H1 (cell line): ENCODE data around the gene FBN1. TPM values are rescaled to one million over a fixed set of nuclear protein-coding genes. Genes with fewer than 3 reads are reported as not detected.

ENCODE experiments used
- CTCF ChIA-PET: fragments of 300-600 bp; sonication (Branson Sonifier 250); formaldehyde crosslinking; loops from one replicate; lab custom pipeline; 2021; ENCODE audit not compliant: partially characterized antibody; lab: Charles Lee
- POLR2A ChIA-PET: fragments of 300-600 bp; sonication (Branson Sonifier 250); formaldehyde crosslinking; loops from one replicate; lab custom pipeline; 2021; ENCODE audit warnings: inconsistent platforms; ENCODE audit not compliant: partially characterized antibody; lab: Charles Lee
- DNase-seq, 2 experiments: peaks; one replicate each; pipeline versions ENCODE4 v3.0.0 to v3.0.0-alpha.2; 2010 to 2022; ENCODE audit warnings: low spot score in 2 of 2, low read depth in 1 of 2, mixed read lengths in 1 of 2
- FAIRE-seq: peaks from 2 replicates; lab custom pipeline; 2011; peaks lifted over from hg19 to GRCh38; lab: Jason Lieb, UNC
- H2AFZ ChIP-seq: 2 replicates; pipeline ENCODE4 v1.8.1; 2012; ENCODE audit warnings: low read length, inconsistent platforms
- H2AK5ac ChIP-seq: 2 replicates; pipeline ENCODE4 v1.6.1; 2013; ENCODE audit warnings: low read depth, low read length
- H2BK120ac ChIP-seq: replicated peaks from 2 replicates; pipeline ENCODE3; 2013; ENCODE audit warnings: low read depth, low read length, inconsistent platforms
- H2BK12ac ChIP-seq: 2 replicates; pipeline ENCODE4 v1.6.1; 2013; ENCODE audit warnings: low read depth, low read length
- H2BK15ac ChIP-seq: 2 replicates; pipeline ENCODE4 v1.6.1; 2013; ENCODE audit warnings: low read length
- H2BK20ac ChIP-seq: 2 replicates; pipeline ENCODE4 v1.6.1; 2013; ENCODE audit warnings: low read length
- H2BK5ac ChIP-seq: 2 replicates; pipeline ENCODE4 v1.6.1; 2013; ENCODE audit warnings: low read depth, low read length
- H3K14ac ChIP-seq: 2 replicates; pipeline ENCODE4 v1.6.1; 2013; ENCODE audit warnings: inconsistent platforms; ENCODE audit not compliant: insufficient read length
- H3K18ac ChIP-seq: 2 replicates; pipeline ENCODE4 v1.6.1; 2013; ENCODE audit warnings: low read length; ENCODE audit errors: extremely low read depth
- H3K23ac ChIP-seq: 2 replicates; pipeline ENCODE4 v1.6.1; 2013; ENCODE audit warnings: inconsistent platforms; ENCODE audit not compliant: insufficient read length
- H3K23me2 ChIP-seq: 2 replicates; pipeline ENCODE4 v1.6.1; 2013; ENCODE audit warnings: low read depth, low read length
- H3K27ac ChIP-seq: 2 replicates; pipeline ENCODE4 v1.6.1; 2011; ENCODE audit warnings: low read depth, low read length, inconsistent platforms
- H3K27me3 ChIP-seq, 4 experiments: replicated peaks in 1 of 4; 1 replicate in 1 of 4; 2 replicates in 3 of 4; pipeline versions ENCODE4 v1.6.1 to v1.8.1; 2011 to 2013; ENCODE audit warnings: low read length in 3 of 4, mild to moderate bottlenecking in 3 of 4, inconsistent platforms in 2 of 4, mixed read lengths in 2 of 4, moderate library complexity in 1 of 4; ENCODE audit not compliant: control insufficient read depth in 3 of 4, insufficient read depth in 3 of 4; ENCODE audit errors: extremely low read depth in 1 of 4
- H3K36me3 ChIP-seq, 4 experiments: 2 replicates each; pipeline versions ENCODE4 v1.6.1 to v1.8.1; 2011 to 2013; ENCODE audit warnings: mild to moderate bottlenecking in 4 of 4, low read length in 3 of 4, moderate library complexity in 2 of 4, control low read depth in 1 of 4, inconsistent platforms in 1 of 4; ENCODE audit not compliant: insufficient read depth in 4 of 4, control insufficient read depth in 2 of 4
- H3K4ac ChIP-seq: replicated peaks from 2 replicates; pipeline ENCODE3; 2013; ENCODE audit warnings: low read length, low read depth, mixed read lengths, inconsistent platforms; ENCODE audit not compliant: insufficient read length
- H3K4me1 ChIP-seq, 4 experiments: replicated peaks in 1 of 4; 1 replicate in 1 of 4; 2 replicates in 3 of 4; pipeline versions ENCODE4 v1.6.1 to v1.8.1; 2011 to 2013; ENCODE audit warnings: low read length in 3 of 4, inconsistent platforms in 2 of 4, mixed read lengths in 1 of 4; ENCODE audit not compliant: insufficient read depth in 4 of 4, control insufficient read depth in 3 of 4
- H3K4me2 ChIP-seq, 2 experiments: 2 replicates each; pipeline versions ENCODE4 v1.6.1 to v1.8.1; 2011 to 2013; ENCODE audit warnings: low read depth in 2 of 2, low read length in 2 of 2, control low read depth in 1 of 2, inconsistent platforms in 1 of 2, mild to moderate bottlenecking in 1 of 2; ENCODE audit not compliant: insufficient read depth in 1 of 2
- H3K4me3 ChIP-seq, 4 experiments: fragments of 200-600, 300-600 bp in 1 of 4; sonication (generic), shearing (Covaris generic), sonication (Bioruptor Twin) in 1 of 4; 2 replicates each; pipeline versions ENCODE4 v1.5.1 to v1.8.1; 2011 to 2016; ENCODE audit warnings: low read length in 4 of 4, low read depth in 3 of 4, control low read depth in 2 of 4, inconsistent platforms in 2 of 4, mild to moderate bottlenecking in 2 of 4, mixed read lengths in 1 of 4, moderate library complexity in 1 of 4; ENCODE audit not compliant: insufficient read depth in 2 of 4; ENCODE audit errors: extremely low read depth in 1 of 4
- H3K56ac ChIP-seq: replicated peaks from 2 replicates; pipeline ENCODE3; 2013; ENCODE audit warnings: low read depth, mild to moderate bottlenecking, mixed read lengths, low read length, inconsistent platforms; ENCODE audit not compliant: insufficient read length
- H3K79me1 ChIP-seq: 2 replicates; pipeline ENCODE4 v1.6.1; 2013; ENCODE audit warnings: low read depth, low read length, control low read depth
- H3K79me2 ChIP-seq, 2 experiments: 2 replicates each; pipeline versions ENCODE4 v1.6.1 to v1.8.1; 2012 to 2013; ENCODE audit warnings: low read length in 2 of 2, mild to moderate bottlenecking in 2 of 2, inconsistent platforms in 1 of 2; ENCODE audit not compliant: insufficient read depth in 2 of 2, control insufficient read depth in 1 of 2
- H3K9ac ChIP-seq, 4 experiments: replicated peaks in 1 of 4; 1 replicate in 1 of 4; 2 replicates in 3 of 4; pipeline versions ENCODE4 v1.6.1 to v1.8.1; 2011 to 2013; ENCODE audit warnings: low read depth in 3 of 4, low read length in 3 of 4, control low read depth in 2 of 4, mild to moderate bottlenecking in 2 of 4, moderate library complexity in 2 of 4, inconsistent platforms in 1 of 4; ENCODE audit errors: extremely low read depth in 1 of 4
- H3K9me3 ChIP-seq, 2 experiments: 2 replicates each; pipeline versions ENCODE4 v1.6.1 to v1.8.1; 2012 to 2013; ENCODE audit warnings: mild to moderate bottlenecking in 2 of 2, moderate library complexity in 2 of 2, control low read depth in 1 of 2, inconsistent platforms in 1 of 2, low read depth in 1 of 2, low read length in 1 of 2, mixed read lengths in 1 of 2; ENCODE audit not compliant: insufficient read depth in 2 of 2
- H4K20me1 ChIP-seq, 2 experiments: replicated peaks in 1 of 2; 2 replicates each; pipeline versions ENCODE3 to v1.8.1; 2011 to 2013; ENCODE audit warnings: inconsistent platforms in 2 of 2, low read length in 2 of 2, mild to moderate bottlenecking in 1 of 2; ENCODE audit not compliant: insufficient read depth in 2 of 2, control insufficient read depth in 1 of 2
- H4K5ac ChIP-seq: 2 replicates; pipeline ENCODE4 v1.6.1; 2013; ENCODE audit warnings: low read length, low read depth, mixed read lengths, inconsistent platforms; ENCODE audit not compliant: insufficient read length
- H4K8ac ChIP-seq: 2 replicates; pipeline ENCODE4 v1.8.0; 2013; ENCODE audit warnings: mild to moderate bottlenecking, moderate library complexity, low read length, inconsistent platforms; ENCODE audit not compliant: insufficient read depth; ENCODE audit errors: extremely low read depth
- H4K91ac ChIP-seq: replicated peaks from 2 replicates; pipeline ENCODE3; 2013; ENCODE audit warnings: low read length, mixed read lengths, inconsistent platforms; ENCODE audit not compliant: insufficient read length
- BACH1 ChIP-seq: IDR thresholded peaks from 2 replicates; pipeline ENCODE4 v1.6.1; 2012; ENCODE audit warnings: low read length, improper control_type of control experiment
- BCL11A ChIP-seq, 2 experiments: IDR thresholded peaks; one replicate each; pipeline ENCODE4 v1.6.1; 2011; ENCODE audit warnings: low read depth in 2 of 2, low read length in 2 of 2, mild to moderate bottlenecking in 2 of 2
- CHD2 ChIP-seq: IDR thresholded peaks from 2 replicates; pipeline ENCODE4 v1.6.1; 2012; ENCODE audit warnings: low read length, improper control_type of control experiment
- CREB1 ChIP-seq: IDR thresholded peaks from 2 replicates; pipeline ENCODE4 v1.6.1; 2012; ENCODE audit warnings: inconsistent platforms
- CTBP2 ChIP-seq: IDR thresholded peaks from 2 replicates; pipeline ENCODE4 v1.7.0; 2011; ENCODE audit warnings: borderline replicate concordance, mild to moderate bottlenecking, moderate library complexity, mixed read lengths, low read length; ENCODE audit not compliant: insufficient read depth, insufficient read length
- EGR1 ChIP-seq: IDR thresholded peaks from 2 replicates; pipeline ENCODE4 v1.6.1; 2011; ENCODE audit warnings: low read depth, low read length, borderline replicate concordance
- GTF2F1 ChIP-seq: IDR thresholded peaks from 2 replicates; pipeline ENCODE4 v1.6.1; 2012; ENCODE audit warnings: low read depth, low read length, improper control_type of control experiment, borderline replicate concordance
- MAFK ChIP-seq: IDR thresholded peaks from 2 replicates; pipeline ENCODE4 v1.6.1; 2012; ENCODE audit warnings: low read depth, mild to moderate bottlenecking, improper control_type of control experiment, low read length
- POLR2AphosphoS5 ChIP-seq: IDR thresholded peaks from 2 replicates; pipeline ENCODE4 v1.6.1; 2011; ENCODE audit warnings: low read depth, low read length
- POU5F1 ChIP-seq: IDR thresholded peaks from 2 replicates; pipeline ENCODE4 v1.6.1; 2011; ENCODE audit warnings: low read depth, mild to moderate bottlenecking, low read length, moderate library complexity
- RBBP5 ChIP-seq: IDR thresholded peaks from 2 replicates; pipeline ENCODE4 v1.7.1; 2012; ENCODE audit warnings: low read depth, mild to moderate bottlenecking, inconsistent platforms, low read length, moderate library complexity, borderline replicate concordance
- SP2 ChIP-seq: IDR thresholded peaks from 2 replicates; pipeline ENCODE4 v1.6.1; 2012; ENCODE audit warnings: mild to moderate bottlenecking, low read length, inconsistent platforms
- SP4 ChIP-seq: IDR thresholded peaks from 2 replicates; pipeline ENCODE4 v1.6.1; 2012; ENCODE audit warnings: low read length, inconsistent platforms
- SRF ChIP-seq: IDR thresholded peaks from 2 replicates; pipeline ENCODE4 v1.6.1; 2011; ENCODE audit warnings: mild to moderate bottlenecking, low read depth, low read length, moderate library complexity
- TEAD4 ChIP-seq: IDR thresholded peaks from 2 replicates; pipeline ENCODE4 v1.6.1; 2012; ENCODE audit warnings: low read depth, low read length, inconsistent platforms, mixed read lengths
- WGBS, 2 experiments: shearing (Covaris generic) in 1 of 2; methylation state at CpG; one replicate each; pipeline versions ENCODE4 v1.1.6 to v1.1.7; 2013 to 2015; ENCODE audit warnings: low lambda C conversion rate in 2 of 2, mixed read lengths in 2 of 2, inconsistent platforms in 1 of 2, low coverage in 1 of 2, missing lambda C conversion rate in 1 of 2; ENCODE audit not compliant: insufficient replicate concordance in 2 of 2, insufficient coverage in 1 of 2, insufficient read length in 1 of 2; ENCODE audit errors: extremely low coverage in 1 of 2, missing lambda C conversion rate in 1 of 2; 5-methylcytosine and 5-hydroxymethylcytosine counted together
- polyA plus RNA-seq, 7 experiments: library from polyadenylated mRNA; depleted of rRNA in 3 of 7; stranded (reverse) in 5 of 7; unstranded in 2 of 7; fragments of >200 nt in 5 of 7; fragments of 200-250 nt in 2 of 7; gene quantifications; 1 replicate in 5 of 7; 2 replicates in 1 of 7; 4 replicates in 1 of 7; pipeline versions ENCODE4 v1.2.1 to v1.2.3, GENCODE V29; 2011 to 2013; ENCODE audit warnings: missing spikeins in 2 of 7, mixed read lengths in 2 of 7
- total RNA-seq: library from RNA; stranded (reverse); fragmentation: NEBNext Ultra II Directional; extraction: Animal tissue kit (Norgen Biotek cat#: 25700); gene quantifications from 2 replicates; pipeline ENCODE4 v1.2.1, GENCODE V29; 2021

Gene FBN1
- total and polyA plus RNA-seq, 2 of the 8 experiments (the other 6 are each of a cell fraction or from before 2014, with no cell fraction given), result 3.0 to 4.0 TPM

GRCh38 chr15:48427960-48428547 is 217.5 kb downstream of the FBN1 start:
- no peak overlapping the region for H3K27ac ChIP-seq
- no peak overlapping the region for H2BK20ac ChIP-seq
- no peak overlapping the region for H3K9ac ChIP-seq
- no peak overlapping the region for H3K18ac ChIP-seq
- H2BK5ac ChIP-seq, result no peak overlapping the region
- POLR2A ChIA-PET, result interaction anchor here (1.3 kb wide), 1 partner anchor 12 kb away, joined by 3 read pairs; no protein-coding TSS in a partner anchor
- H3K23me2 ChIP-seq, result no peaks in the 10 kb centered on the region
- H3K79me1 ChIP-seq, result no peaks in the 10 kb centered on the region
- H3K4me3 ChIP-seq, result no peak overlapping the region
- no peak for DNase-seq
- no peaks in the 10 kb centered on the region for H3K4me1 ChIP-seq
- no peaks in the 10 kb centered on the region; a peak in 1 of 8 replicates for H3K36me3 ChIP-seq
- H2BK12ac ChIP-seq, result no peak overlapping the region
- no peak overlapping the region for H2AFZ ChIP-seq
- H3K79me2 ChIP-seq, result no peaks in the 10 kb centered on the region
- no peak overlapping the region for H3K14ac ChIP-seq
- no peak overlapping the region for H3K4ac ChIP-seq
- no peak overlapping the region for H2BK120ac ChIP-seq
- H4K5ac ChIP-seq, result no peak overlapping the region
- FAIRE-seq, result no peak
- no peak overlapping the region for H3K56ac ChIP-seq
- no peak overlapping the region for H4K91ac ChIP-seq
- no peaks in the 10 kb centered on the region for H3K27me3 ChIP-seq
- CTCF ChIA-PET, result interaction anchor here (0.6 to 2.7 kb wide), 6 partner anchors 10 to 1099 kb away, joined by 3 to 8 read pairs (median 3); no protein-coding TSS in a partner anchor
- H2AK5ac ChIP-seq, result no peak overlapping the region
- no peak overlapping the region for H4K8ac ChIP-seq
- H3K23ac ChIP-seq, result no peak overlapping the region
- no peak overlapping the region for H2BK15ac ChIP-seq
- no peaks in the 10 kb centered on the region for H4K20me1 ChIP-seq
- H3K4me2 ChIP-seq, result no peak overlapping the region
- WGBS, 2 experiments, result 79% methylated on average over 8 of the region's 8 CpGs; no CpG with 5 or more reads in 1 of the 2 experiments
- H3K9me3 ChIP-seq, result no peaks in the 10 kb centered on the region
- TF ChIP-seq RBBP5 (no peak), BACH1 (no peak), SP2 (no peak), POLR2AphosphoS5 (no peak), EGR1 (no peak), MAFK (no peak), POU5F1 (no peak), CHD2 (no peak), CREB1 (no peak), SRF (no peak), SP4 (no peak), GTF2F1 (no peak), TEAD4 (no peak), BCL11A (IDR thresholded peaks at IDR 0.05; ENCODE audit: low read depth in 2 of 2, low read length in 2 of 2) (no peak), CTBP2 (no peak)
